Occipital lobe (tissue), 2 donors: ENCODE measurements around the gene WWC1. TPM values are rescaled to one million over a fixed set of nuclear protein-coding genes. Genes with fewer than 3 reads are reported as not detected.
"Not testable (repeated sequence)": the region's sequence is repeated elsewhere in the genome, so short reads cannot be mapped to it uniquely, and the experiment has no call there.

Source experiments
- DNase-seq: peaks from one replicate; lab custom pipeline; 2025; lab: John Stamatoyannopoulos, UW
- total RNA-seq: library from RNA; depleted of rRNA; stranded (reverse); fragments of >200 nt; gene quantifications from one replicate; pipeline ENCODE4 v1.2.3, GENCODE V29; 2014

Gene WWC1
- total RNA-seq, 1 donor from 2014 or later = 116 TPM

DNA sequence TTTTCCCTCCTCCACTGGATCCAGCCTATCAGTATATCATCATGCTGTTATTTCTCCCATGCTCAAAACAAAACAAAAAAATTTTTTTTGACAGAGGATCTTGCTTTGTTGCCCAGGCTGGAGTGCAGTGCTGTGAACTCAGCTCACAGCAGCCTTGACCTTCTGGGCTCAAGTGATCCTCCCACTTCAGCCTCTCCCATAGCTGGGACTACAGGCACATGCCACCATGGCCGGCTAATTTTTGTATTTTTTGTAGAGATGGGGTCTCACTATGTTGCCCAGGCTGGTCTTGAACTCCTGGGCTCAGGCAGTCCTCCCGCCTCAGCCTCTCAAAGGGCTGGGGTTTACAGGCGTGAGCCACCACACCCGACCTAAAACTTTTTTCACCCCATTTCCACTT lies 143.9 kb downstream of the WWC1 start:
- DNase-seq = not testable (repeated sequence)

DNA sequence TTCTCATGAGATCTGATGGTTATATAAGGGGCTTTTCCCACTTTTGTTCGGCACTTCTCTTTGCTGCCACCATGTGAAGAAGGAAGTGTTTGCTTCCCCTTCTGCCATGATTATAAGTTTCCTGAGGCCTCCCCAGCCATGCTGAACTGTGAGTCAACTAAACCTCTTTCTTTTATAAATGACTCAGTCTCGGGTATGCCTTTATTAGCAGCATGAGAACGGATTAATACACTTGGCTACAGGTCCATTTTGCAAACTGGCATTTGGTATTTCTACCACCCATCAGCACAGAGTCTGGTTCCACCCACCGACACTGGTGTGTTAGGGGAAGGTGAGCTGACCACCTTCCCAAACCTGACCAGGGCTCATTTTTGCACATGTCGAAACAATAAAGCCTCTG lies 146.9 kb downstream of the WWC1 start:
- DNase-seq = no peak

DNA sequence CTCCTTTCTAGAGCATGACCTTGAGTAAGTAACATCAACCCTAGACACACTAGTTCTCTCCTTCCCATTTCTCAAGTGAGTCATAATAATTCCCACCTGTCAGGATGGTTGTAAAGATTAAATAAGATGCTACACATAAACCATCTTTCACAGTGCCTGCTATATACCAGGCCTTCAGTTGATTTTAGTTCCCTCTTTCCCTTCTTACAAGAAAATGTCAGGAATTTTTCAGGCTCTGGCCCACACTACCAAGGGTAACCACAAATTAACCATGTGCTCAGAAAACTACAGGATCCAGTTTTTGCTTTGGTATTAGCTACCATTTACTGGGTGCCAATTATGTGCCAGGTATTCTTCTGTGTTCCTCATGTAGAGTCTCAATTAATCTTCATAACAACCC lies 152.1 kb downstream of the WWC1 start:
- DNase-seq = no peak

DNA sequence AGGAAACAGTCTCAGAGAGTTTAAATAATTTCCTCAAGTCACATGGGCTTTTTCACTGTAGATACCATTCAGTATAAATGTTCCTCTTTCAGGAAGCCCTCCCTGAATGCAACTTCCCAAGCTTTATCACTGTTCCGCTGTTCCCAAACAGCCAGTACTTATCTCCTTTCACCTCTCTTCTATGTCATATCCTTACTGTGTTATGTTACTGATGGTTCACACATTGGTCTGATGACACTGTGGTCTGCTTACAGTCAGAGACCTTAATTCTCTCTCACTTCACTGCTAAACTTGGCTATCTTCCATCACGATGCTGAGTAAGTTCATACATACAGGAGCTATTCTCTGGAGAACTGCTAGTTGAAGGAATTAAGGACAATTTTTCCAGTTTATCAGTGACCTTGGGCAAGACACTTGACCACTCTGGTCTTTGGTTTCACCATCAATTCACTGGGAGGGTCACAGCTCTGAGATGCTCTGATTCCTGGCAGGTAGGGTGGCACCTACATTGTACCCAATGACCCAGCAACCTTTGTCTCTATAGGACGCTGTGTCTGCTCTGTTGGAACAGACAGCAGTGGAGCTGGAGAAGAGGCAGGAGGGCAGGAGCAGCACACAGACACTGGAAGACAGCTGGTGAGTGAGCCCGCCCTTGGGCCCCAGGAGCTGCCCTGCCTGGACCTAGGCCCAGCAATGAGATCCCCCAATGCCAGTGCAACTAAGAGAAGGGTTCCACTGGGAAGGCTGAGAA lies 152.7 kb downstream of the WWC1 start:
- no peak for DNase-seq

- DNase-seq = no peak
Measured at GRCh38 chr5:168446983-168447619, 155.7 kb downstream of the WWC1 start.

DNA sequence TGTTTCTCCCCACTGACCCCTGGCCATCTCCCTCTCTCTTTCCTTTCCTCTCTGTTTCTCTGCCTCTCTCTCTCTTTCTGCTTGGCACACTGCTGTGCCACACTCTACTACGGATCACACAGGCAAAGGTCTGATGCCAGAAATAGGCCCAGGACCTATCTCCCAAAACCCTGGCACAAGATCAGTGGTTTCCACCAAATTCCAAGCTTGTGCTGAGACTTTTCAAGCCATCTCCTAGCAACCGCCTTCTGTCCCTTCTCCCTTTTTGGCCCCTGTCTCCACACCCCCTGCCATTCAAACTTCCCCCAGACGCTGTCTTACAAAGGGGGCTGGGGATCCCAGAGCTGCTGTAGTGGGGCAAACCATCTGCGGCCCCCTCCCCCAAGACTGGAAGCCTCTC lies 156.4 kb downstream of the WWC1 start:
- DNase-seq = no peak

DNA sequence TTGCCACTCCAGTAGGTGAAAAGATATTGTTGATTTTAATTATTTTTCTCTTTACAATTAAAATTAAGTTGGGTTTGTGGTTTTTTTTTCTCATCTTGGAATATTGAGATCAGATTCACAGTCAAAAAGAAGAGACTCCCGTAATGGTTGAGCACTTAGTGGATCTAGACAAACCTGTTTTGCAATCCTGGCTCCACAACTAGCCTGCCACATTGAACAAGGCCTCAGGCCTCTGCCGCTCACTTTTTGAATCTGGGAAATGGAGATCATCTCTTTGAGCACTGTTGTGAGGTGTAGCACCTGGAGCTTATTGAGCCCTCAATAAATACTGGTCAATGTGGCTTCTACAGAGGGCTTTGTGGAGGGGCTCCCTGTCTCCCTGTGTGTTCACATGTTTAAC lies 157.7 kb downstream of the WWC1 start:
- no peak for DNase-seq

DNA sequence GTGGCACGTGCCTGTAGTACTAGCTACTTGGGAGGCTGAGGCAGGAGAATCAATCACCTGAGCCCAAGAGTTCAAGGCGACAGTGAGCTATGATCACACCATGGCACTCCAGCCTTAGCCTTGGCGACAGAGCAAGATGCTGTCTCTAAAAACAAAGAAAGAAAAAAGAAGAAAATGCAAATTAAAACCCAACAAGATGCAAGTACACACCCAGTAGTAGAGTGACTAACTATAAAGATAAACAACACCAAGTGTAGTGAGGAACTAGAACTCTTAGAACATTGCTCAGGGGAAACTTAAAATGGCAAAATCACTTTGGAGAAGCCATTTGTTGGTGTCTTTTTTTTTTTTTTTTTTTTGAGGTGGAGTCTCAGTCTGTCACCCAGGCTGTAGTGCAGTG lies 160.1 kb downstream of the WWC1 start:
- no peak for DNase-seq

- DNase-seq = no peak
Measured at GRCh38 chr5:168455201-168455600, 163.8 kb downstream of the WWC1 start.

DNA sequence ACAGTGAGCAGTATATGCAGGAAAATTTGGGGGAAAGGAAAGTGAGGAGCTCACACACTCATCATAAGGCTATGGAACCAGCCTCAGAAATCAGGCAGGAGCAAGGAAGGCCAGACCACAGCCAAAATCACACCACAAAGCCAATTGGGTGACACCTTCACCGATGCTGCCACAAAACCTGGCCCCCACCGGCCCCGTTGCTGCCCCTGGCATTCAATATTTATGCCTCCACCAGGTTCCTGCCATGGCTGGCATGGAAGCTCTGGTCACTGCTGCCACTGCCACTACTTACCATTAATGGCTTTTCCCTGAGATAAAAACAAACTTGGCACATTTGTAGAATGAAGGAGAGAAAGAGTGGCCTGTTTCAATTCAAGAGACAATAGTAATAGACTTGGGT lies 166.1 kb downstream of the WWC1 start:
- no peak for DNase-seq

- no peak for DNase-seq
Measured at GRCh38 chr5:168460606-168461005, 169.2 kb downstream of the WWC1 start.

DNA sequence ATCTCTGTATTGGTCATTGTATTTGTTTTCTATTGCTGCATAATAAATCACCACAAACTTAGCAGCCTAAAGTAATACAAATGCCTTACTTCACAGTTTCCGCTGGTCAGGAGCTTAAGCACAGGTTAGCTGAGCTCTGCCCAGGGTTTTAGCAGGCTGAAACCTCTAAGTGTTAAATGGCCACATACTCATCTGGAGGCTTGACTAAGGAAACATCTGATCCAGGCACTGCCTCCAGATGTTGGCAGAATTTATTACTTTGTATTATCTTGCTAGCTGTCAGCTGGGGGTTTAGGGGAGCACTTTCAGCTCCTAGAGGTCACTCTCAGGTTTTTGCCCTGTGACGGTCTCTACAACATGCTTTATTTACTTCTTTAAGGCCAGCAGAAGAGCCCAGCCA lies 171.6 kb downstream of the WWC1 start:
- no peak for DNase-seq

DNA sequence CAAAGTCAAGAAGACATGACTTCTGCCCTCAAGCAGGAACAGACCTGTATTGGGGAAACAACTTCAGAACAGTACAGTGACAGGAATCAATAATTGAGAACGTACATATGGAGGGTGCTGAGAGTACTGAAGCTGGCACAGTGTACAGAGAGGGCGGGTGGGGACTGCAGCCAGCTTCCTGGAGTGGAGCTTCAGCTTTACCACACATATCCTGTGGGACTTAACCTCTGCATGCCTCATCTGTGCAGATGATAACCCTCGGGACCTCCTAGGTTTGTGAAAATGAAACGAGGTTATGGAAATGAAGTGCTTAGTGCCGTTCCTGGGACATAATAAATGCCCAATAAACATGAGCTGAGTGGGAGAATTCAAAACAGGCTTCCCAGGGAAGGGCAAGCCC lies 172.8 kb downstream of the WWC1 start:
- no peak for DNase-seq

DNA sequence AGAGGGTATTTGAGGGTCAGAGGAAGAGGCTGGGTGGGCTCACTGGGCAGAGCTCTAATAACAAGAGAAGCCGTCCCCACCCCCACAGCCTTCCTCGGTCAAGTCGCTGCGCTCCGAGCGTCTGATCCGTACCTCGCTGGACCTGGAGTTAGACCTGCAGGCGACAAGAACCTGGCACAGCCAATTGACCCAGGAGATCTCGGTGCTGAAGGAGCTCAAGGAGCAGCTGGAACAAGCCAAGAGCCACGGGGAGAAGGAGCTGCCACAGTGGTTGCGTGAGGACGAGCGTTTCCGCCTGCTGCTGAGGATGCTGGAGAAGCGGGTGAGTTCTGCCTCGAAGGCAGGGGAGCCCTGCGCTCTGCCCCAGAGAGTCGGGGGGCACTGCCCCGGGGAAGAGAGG lies 173.2 kb downstream of the WWC1 start:
- no peak for DNase-seq

DNA sequence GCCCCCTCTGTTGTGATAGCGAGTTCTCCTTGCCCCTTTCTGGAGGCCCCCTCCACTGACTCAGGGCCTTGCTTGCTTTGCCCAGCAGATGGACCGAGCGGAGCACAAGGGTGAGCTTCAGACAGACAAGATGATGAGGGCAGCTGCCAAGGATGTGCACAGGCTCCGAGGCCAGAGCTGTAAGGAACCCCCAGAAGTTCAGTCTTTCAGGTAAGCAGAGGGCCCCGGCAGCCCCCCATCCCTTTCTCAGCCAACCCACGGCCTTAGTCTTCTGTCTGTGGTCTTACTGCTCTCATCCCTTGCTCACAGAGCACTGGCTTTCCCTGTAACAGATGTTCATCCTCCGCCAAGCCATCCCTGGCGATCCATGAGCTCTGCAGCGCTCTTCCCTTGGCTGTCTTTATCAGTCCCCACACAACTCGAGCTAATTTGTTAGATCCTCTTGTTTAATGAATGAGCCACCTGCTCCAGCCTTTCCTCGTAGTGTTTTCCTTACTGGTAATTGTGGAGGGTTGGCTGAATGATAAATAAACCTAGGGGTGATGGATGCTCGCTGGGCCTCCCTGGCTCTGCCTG lies 176.4 kb downstream of the WWC1 start:
- DNase-seq = no peak

GRCh38 chr5:168468836-168469235 lies 177.4 kb downstream of the WWC1 start:
- no peak for DNase-seq

DNA sequence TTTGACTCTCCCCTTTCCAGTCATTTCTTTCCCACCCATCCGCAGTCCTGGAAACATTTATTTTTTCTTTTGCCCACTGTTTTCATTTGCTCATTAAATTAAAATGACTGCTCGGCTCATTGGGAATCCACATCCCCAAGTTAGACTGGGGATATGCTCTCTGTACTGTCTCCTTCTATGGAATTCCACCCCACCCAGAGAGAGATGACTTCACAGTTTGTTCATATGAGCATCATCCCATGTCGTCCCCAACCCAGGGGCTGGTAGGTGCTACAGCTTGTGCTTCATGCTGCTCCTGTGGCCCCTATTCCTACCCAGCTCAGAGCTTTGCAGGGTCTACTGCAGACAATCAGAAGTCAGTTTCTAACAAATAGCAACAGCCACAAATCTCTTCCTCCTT lies 178.4 kb downstream of the WWC1 start:
- DNase-seq = no peak

DNA sequence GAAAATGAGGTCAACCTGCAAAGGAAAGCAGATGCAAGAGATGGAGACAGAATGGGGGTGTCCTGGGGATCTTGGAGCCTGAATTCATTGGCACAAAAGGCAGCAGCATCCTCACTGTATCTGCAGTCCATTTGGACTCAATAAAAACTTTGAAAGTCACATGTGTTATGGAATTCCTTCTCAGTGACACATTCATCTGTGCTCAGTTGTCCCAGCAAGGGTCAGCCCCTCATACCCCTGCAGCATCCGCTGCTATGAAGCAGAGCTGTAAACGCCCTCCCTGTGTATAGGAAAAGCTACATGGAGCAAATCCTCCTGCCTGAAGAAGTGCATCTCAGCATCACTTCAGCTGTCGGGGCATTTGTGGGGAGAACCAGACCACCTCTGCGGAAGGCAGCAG lies 180.3 kb downstream of the WWC1 start:
- no peak for DNase-seq

DNA sequence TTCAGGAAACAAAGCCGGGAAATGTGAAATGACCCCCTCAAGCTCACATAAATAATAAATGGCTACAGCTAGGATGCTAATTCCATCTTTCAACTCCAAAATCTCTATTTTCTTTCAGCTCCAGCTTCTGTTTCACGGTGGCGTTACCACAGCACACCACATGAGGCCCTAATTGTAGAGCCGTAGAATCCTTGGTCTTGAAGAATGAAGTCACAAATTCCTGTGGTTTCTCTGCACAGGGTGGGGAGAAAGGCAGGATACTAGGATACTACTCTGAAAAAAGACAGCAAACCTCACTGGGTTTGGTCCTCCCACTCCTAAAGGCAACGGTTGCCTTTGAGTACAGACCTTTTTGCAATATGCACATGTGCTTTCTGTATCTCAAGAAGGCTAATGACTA lies 180.9 kb downstream of the WWC1 start:
- no peak for DNase-seq

DNA sequence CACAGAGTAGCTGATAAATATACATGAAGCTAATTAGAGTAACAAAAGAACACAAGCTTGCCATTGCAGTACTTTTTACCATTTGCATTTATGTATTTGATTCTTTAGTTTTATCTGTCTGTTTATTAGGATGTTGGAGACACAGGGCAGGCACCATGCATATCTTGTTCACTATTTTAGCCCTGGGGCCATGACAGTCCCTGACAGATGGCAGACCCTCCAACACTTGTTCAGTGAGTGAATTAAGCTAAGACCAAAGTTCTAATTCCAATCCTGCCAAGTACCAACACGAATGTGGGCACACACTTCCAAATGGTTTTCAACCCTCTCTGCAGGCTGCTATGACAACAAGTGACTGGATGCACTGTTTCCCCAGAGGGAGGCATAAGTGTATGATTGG lies 182.9 kb downstream of the WWC1 start:
- no peak for DNase-seq

DNA sequence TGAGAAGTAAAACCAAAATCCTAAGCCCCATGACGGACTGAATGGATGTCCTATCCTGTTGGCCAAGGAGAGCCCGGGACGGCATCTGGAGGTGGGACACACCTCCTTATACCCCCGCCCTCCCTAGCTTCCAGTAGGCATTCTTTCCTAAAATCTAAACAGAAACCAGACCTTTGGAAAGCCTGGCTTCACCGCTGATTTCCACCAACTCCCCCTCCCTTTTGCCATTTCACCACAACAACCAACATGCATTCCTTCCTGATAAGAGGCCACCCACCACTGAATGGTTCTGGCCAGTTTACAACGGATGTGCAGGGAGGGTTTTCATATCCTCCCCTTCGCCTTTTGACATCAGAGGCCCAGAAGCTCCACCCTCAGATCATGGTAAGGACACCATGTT lies 185.6 kb downstream of the WWC1 start:
- no peak for DNase-seq

- no peak for DNase-seq
Measured at GRCh38 chr5:168479166-168479565, 187.7 kb downstream of the WWC1 start.

DNA sequence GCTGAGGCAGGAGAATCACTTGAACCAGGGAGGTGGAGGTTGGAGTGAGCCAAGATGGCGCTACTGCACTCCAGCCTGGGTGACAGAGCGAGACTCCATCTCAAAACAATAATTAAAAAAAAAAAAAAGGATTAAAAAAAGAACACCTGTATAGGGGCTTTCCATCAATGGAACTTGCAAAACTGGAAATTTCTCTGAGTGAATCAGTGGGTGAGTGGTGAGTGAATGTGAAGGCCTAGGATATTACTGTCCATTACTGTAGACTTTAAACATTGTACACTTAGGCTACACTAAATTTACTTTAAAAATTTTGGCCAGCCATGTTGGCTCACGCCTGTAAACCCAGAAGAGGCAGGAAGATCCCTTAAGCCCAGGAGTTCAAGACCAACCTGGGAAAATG lies 189.2 kb downstream of the WWC1 start:
- DNase-seq = no peak
